Common myeloid progenitor, CD34-positive (primary cell): ENCODE results near the gene FGF12.

Experiments used
- CTCF ChIA-PET: fragments of 350-600 bp; sonication (Branson Sonifier 250); formaldehyde crosslinking; loops from one replicate; lab custom pipeline; 2021; ENCODE audit warnings: antibody characterized with exemption; lab: Charles Lee
- POLR2A ChIA-PET: fragments of 350-600 bp; sonication (Branson Sonifier 250); formaldehyde crosslinking; loops from one replicate; lab custom pipeline; 2021; ENCODE audit warnings: antibody characterized with exemption; lab: Charles Lee
- DNase-seq, 3 donors: peaks; one replicate each; pipeline versions ENCODE4 v3.0.0 to v3.0.0-alpha.2; 2013
- H3K27ac ChIP-seq, 2 experiments: 1 replicate in 1 of 2; 2 replicates in 1 of 2; pipeline ENCODE4 v1.7.0; 2013; ENCODE audit warnings: inconsistent platforms in 2 of 2, low read length in 2 of 2, mild to moderate bottlenecking in 2 of 2, low read depth in 1 of 2, moderate library complexity in 1 of 2; ENCODE audit not compliant: severe bottlenecking in 2 of 2, insufficient read depth in 1 of 2, poor library complexity in 1 of 2
- H3K27me3 ChIP-seq, 5 experiments: replicated peaks in 2 of 5; 1 replicate in 3 of 5; 2 replicates in 2 of 5; pipeline versions ENCODE4 v1.6.1 to v1.7.0; 2013; ENCODE audit warnings: low read length in 4 of 5, mild to moderate bottlenecking in 2 of 5, moderate library complexity in 2 of 5, inconsistent platforms in 1 of 5; ENCODE audit not compliant: insufficient read depth in 5 of 5, control insufficient read depth in 4 of 5
- H3K36me3 ChIP-seq, 4 experiments: 1 replicate in 2 of 4; 2 replicates in 2 of 4; pipeline versions ENCODE4 v1.6.1 to v1.7.0; 2013; ENCODE audit warnings: low read length in 3 of 4, control low read depth in 1 of 4, mild to moderate bottlenecking in 1 of 4; ENCODE audit not compliant: control insufficient read depth in 4 of 4, insufficient read depth in 4 of 4
- H3K4me1 ChIP-seq, 4 experiments: 1 replicate in 3 of 4; 2 replicates in 1 of 4; pipeline versions ENCODE4 v1.6.1 to v1.7.1; 2013; ENCODE audit warnings: low read length in 3 of 4, mild to moderate bottlenecking in 3 of 4, control low read depth in 1 of 4, inconsistent platforms in 1 of 4, moderate library complexity in 1 of 4; ENCODE audit not compliant: control insufficient read depth in 4 of 4, insufficient read depth in 4 of 4; ENCODE audit errors: control extremely low read depth in 1 of 4
- H3K4me3 ChIP-seq, 7 experiments: 1 replicate in 4 of 7; 2 replicates in 3 of 7; pipeline versions ENCODE4 v1.5.1 to v1.7.0; 2013; ENCODE audit warnings: mild to moderate bottlenecking in 7 of 7, low read length in 6 of 7, moderate library complexity in 6 of 7, inconsistent platforms in 2 of 7, low read depth in 2 of 7, control low read depth in 1 of 7; ENCODE audit not compliant: insufficient read depth in 4 of 7, control insufficient read depth in 1 of 7; ENCODE audit errors: extremely low read depth in 1 of 7
- H3K9me3 ChIP-seq, 5 experiments: 1 replicate in 4 of 5; 2 replicates in 1 of 5; pipeline versions ENCODE4 v1.6.1 to v1.7.1; 2013; ENCODE audit warnings: low read length in 4 of 5, mild to moderate bottlenecking in 2 of 5, inconsistent platforms in 1 of 5, low read depth in 1 of 5, moderate library complexity in 1 of 5; ENCODE audit not compliant: control insufficient read depth in 4 of 5, insufficient read depth in 2 of 5; ENCODE audit errors: control extremely low read depth in 1 of 5
- WGBS: methylation state at CpG from one replicate; pipeline ENCODE4 v1.1.5; 2013; ENCODE audit not compliant: insufficient coverage; 5-methylcytosine and 5-hydroxymethylcytosine counted together

FGF12 gene

DNA sequence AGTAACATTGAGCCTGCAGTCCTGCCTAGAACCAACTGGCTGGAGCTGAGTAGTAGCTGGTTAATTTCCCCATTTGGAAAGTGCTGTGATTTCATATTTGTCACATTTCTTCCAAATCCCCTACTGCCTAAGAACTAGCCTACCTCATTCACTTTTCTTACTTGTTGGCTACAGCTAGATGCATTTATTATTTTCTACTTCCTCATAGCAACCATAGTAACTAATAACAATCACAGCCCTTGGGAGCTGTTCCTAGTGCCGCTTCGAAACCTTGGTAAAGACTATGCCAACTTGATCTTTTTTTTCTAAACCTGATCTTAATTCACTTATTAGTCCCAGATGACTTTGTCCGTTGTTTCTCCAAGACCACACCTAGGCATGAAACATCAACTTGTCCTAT is 240.3 kb downstream of the FGF12 start:
- no peaks in the 10 kb centered on the region for H3K36me3 ChIP-seq
- WGBS: 100% methylated on average over 3 of the region's 3 CpGs
- peaks cover 0 to 6% (median 0%) of the 10 kb centered on the region in 4 experiments for H3K4me1 ChIP-seq
- no peaks in the 10 kb centered on the region for H3K27me3 ChIP-seq
- POLR2A ChIA-PET: no interaction called here
- no peak overlapping the region for H3K4me3 ChIP-seq
- CTCF ChIA-PET: no interaction called here
- no peak overlapping the region for H3K27ac ChIP-seq
- H3K9me3 ChIP-seq: no peaks in the 10 kb centered on the region
- peak in 1 of 3 donors; percentile 8 for DNase-seq

DNA sequence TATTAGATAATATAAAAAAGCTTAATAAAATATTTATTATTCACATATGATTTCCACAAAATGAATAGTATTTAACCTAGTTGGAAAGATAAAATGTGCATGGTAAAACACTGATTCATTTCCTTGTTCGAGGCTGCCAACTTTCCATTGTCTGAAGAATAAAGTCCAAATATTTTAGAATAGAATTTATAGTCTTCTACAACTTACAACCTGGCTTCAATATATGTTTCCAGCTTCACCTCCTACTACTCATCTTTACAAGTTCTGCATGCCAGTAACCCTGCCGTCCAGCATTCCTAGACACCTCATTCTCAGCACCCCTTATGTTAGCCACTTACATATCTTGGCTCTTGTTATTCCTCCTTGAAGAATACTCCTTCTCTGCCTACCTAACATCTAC is 244.5 kb downstream of the FGF12 start:
- no peak overlapping the region for H3K27ac ChIP-seq
- H3K4me1 ChIP-seq: peaks cover 0 to 6% (median 0%) of the 10 kb centered on the region in 4 experiments
- H3K36me3 ChIP-seq: no peaks in the 10 kb centered on the region
- no peaks in the 10 kb centered on the region for H3K27me3 ChIP-seq
- CTCF ChIA-PET: interaction anchor here (0.9 to 1.3 kb wide), 3 partner anchors 38 to 82 kb away, joined by 3 to 4 read pairs (median 3); no protein-coding TSS in a partner anchor
- peak overlapping the region in 3 of 7 experiments; percentile 8 to 70 (median 11) for H3K4me3 ChIP-seq
- 60% methylated on average over 1 of the region's 2 CpGs for WGBS
- H3K9me3 ChIP-seq: no peaks in the 10 kb centered on the region
- POLR2A ChIA-PET: no interaction called here
- DNase-seq: peak in 1 of 3 donors; percentile 0

DNA sequence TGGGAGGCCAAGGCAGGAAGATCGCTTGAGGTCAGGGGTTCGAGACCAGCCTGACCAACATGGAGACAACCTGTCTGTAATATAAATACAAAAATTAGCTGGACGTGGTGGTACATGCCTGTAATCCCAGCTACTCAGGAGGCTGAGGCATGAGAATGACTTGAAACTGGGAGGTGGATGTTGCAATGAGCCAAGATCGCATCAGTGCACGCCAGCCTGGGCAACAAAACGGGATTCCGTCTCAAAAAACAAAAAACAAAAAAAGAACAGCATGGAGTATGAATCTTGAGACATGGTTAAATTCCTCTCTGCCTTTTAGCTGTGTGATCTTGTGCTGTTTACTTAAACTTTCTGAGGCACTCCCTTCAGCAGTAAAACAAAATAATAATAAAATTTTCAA is 244.9 kb downstream of the FGF12 start:
- no peak for DNase-seq
- 100% methylated on average over 6 of the region's 7 CpGs for WGBS
- H3K27me3 ChIP-seq: no peaks in the 10 kb centered on the region
- H3K36me3 ChIP-seq: no peaks in the 10 kb centered on the region
- no peak overlapping the region for H3K27ac ChIP-seq
- no peaks in the 10 kb centered on the region for H3K9me3 ChIP-seq
- POLR2A ChIA-PET: no interaction called here
- CTCF ChIA-PET: interaction anchor here (0.9 to 1.3 kb wide), 3 partner anchors 38 to 82 kb away, joined by 3 to 4 read pairs (median 3); no protein-coding TSS in a partner anchor
- H3K4me3 ChIP-seq: no peak overlapping the region
- peaks cover 0 to 6% (median 0%) of the 10 kb centered on the region in 4 experiments for H3K4me1 ChIP-seq

DNA sequence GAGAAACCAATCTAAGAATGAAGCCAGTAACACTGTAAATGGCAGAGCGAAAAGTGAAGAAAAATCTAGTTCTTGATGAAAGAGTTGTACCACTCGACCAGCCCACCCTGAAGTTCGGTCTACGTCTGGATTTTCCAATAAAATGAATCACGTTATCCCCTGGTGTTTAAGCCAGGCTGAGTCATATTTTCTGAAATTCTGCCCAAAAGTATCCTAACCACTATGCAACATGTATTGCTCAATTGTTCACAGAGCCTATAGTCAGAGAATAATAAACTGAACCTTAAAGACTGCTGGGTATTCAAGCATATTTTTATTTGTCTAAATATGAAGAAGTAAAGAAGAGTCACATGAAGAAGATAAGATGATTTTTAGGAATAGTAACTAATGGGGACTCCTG is 245.7 kb downstream of the FGF12 start:
- WGBS: 96% methylated on average over 5 of the region's 5 CpGs
- Histone ChIP-seq H3K4me1 (peaks cover 0 to 6% (median 0%) of the 10 kb centered on the region in 4 experiments), H3K27me3 (no peaks in the 10 kb centered on the region), H3K36me3 (no peaks in the 10 kb centered on the region), H3K27ac (no peak overlapping the region), H3K4me3 (no peak overlapping the region), H3K9me3 (no peaks in the 10 kb centered on the region)
- ChIA-PET CTCF (no interaction called here), POLR2A (no interaction called here)
- DNase-seq: no peak

DNA sequence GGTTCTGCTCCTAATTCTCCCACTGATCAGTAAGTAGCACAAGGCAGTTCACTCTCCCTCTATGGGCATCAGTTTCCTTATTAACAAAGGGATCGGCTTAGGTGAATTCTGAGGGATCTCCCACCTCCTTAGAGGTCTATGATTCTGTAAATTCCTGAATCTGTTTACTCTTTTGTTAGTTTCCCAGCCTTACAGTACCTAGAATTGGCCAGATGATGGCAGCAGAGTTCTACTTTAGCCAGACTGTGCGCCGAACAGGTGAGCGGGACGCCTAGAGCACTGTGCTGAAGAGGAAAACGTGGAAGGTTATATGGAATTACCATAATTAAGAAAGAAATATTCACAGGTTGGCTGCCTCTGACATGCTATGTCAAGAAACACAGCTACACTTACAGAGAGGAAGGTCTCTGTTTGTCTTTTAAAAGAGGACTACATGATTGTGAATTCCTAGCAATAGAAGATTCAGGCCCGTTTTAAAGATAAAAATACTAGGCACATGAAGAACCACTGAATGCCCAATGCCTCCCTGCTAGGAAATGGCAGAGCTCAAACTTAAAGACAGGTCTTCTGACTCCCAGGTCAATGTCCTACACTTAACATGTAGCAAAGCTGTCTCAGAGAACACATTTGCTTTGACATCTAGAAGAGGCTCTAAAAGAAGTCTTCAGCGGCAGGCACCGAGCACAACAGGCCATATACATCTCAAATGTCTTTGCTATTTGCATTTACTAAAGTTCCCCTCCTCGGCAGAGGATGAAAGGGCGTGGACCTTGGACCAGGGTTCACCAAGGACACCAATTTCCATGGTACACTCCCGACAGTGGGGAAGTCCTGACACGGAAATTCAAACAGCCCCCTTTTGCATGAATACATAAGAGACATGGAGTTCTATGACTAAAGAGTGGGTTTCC is 259.9 kb downstream of the FGF12 start:
- Histone ChIP-seq H3K9me3 (no peaks in the 10 kb centered on the region), H3K4me3 (no peak overlapping the region), H3K27ac (no peak overlapping the region), H3K4me1 (no peaks in the 10 kb centered on the region), H3K27me3 (peaks cover 5 to 20% (median 9%) of the 10 kb centered on the region in 5 experiments), H3K36me3 (no peaks in the 10 kb centered on the region)
- peak; percentile 32 to 62 (median 52) for DNase-seq
- WGBS: 52% methylated on average over 8 of the region's 13 CpGs
- ChIA-PET POLR2A (no interaction called here), CTCF (interaction anchor here (0.6 to 1.6 kb wide), 8 partner anchors 10 to 338 kb away, joined by 3 to 6 read pairs (median 3); no protein-coding TSS in a partner anchor)

DNA sequence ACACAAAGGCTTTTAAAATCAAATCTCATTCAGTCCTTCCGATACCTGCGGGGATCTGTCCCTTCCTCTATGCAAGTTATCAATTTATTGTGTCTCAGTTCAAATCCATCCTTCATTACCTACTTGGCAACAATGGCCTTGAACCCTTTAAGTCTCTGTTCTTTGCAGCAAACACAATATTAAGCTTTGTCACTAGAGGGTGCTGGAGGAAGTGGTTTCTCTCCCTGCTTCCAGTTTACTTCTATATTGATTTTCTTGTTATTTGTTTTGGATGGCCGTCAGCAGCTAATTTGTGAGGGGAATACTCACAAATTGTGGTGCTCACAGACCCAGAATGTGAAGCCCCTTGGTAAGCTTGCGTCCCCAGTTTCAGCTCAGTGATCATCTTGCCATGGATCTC is 278.3 kb downstream of the FGF12 start:
- Histone ChIP-seq H3K4me3 (no peak overlapping the region), H3K27ac (no peak overlapping the region), H3K27me3 (peaks cover 0 to 51% (median 16%) of the 10 kb centered on the region in 5 experiments), H3K36me3 (no peaks in the 10 kb centered on the region), H3K9me3 (no peaks in the 10 kb centered on the region), H3K4me1 (no peaks in the 10 kb centered on the region)
- WGBS: 80% methylated on average over 3 of the region's 4 CpGs
- POLR2A ChIA-PET: no interaction called here
- peak in 1 of 3 donors; percentile 14 for DNase-seq
- CTCF ChIA-PET: interaction anchor here (0.6 to 1.8 kb wide), 8 partner anchors 9 to 318 kb away, joined by 3 to 4 read pairs (median 3); no protein-coding TSS in a partner anchor
